ENCODE data around the gene RPL18.

RPL18 gene

DNA sequence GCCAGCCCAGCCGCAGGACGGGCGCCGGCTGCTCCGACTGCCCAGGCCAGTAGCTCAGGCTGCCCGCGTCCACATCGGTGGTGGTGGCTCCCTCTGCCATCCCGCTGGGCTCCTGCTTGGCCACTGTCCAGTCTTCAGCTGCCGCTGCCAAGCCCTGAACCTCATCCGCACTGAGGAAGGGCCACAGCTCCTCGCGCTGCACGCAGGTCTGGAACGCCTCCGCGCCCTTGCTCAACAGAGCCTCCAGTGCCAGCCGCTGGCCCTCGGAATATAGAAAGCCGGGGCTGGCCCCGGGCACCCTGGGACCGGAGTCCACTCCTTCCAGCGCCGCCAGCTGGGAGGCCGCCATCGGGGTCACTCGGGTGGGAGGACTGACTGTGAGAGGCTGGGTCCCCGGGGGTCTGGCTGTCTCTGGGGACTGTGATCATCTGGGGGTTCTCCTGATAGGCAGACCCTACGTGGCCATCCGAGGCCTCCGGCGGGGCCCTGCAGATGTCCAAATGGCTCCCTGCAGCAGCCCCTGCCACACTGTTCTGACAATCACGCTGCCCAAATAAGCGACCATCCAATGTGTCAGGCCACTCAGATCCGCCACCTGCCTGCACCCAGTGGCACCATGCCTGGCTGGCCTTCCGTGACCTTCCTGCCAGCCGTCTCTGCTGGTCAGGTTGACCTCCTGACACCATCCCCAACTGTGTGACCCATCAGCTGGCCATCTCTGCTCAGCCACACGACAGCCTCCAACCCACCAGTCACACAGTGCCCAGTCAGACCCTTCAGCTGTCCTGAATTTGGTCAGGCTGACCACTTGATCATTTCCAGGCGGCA, 5.7 kb downstream of the RPL18 start:
- DNase-seq, result no peak

DNA sequence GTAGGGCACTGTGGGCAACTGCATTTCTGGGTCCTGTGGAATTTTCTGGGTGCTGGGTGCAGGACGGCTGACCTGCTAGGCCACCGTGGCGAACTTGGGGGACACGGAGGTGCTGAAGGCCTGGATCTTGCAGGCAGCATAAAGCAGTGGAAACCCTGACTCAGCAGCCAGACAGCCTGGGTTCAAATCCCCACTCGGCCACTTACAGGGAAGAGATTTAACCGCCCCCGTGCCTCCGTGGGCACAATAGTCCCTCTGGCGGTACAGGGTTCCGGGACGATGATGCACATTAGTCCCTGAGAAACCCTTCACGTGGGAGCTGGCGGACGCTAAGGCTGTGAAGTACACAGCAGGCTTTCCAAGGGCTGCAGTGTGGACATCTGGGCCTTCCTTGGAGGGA, 7.1 kb downstream of the RPL18 start:
- DNase-seq, result no peak

DNA sequence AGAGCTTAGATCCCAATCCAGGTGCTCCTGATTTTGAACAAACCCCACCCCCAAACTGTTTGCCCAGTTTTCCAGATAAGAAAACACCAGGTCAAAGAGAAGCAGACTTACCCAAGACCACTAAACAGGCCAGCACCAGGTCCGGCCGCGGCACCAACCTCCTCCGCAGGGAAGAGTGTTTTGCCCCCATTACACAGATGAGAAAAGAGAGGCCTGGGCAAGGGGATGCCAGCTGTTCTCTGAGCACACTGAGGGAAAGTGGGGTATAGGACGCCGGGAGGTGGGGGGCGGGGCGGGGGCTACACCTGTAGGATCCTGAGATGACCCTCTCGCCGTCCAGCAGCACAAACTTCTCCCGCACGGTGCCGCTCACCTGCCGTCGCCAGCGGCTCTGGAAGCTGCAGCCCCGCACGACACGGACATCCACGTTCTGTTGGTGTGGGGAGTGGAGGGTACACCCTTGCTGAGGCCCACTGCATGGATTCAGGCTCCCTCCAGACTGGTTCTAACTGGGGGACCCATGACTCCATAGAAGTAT, 9.3 kb downstream of the RPL18 start:
- no peak for DNase-seq

DNA sequence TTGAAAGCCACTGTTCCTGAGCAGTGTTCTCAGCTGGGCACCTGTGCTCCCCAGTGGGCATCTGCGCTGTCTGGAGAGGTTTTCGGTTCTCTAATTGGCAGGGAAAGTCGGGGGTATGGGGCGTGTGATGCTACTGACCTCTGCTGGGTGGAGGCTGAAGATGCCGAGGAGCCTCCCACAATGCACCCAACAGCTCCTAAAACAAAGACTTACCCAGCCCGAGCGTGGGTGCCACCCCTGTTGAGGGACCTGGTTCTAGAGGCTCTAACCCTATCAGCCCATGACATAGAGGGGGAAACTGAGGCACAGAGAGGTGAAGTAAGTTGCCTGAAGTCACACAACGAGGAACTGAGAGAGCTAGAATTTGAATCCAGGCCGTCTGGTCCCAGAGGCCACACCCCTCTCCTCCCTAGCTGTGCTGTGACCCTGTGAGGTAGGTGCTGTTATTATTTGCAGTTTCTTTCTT, 10.1 kb downstream of the RPL18 start:
- DNase-seq, result peak; percentile 71 to 84 (median 79)

DNA sequence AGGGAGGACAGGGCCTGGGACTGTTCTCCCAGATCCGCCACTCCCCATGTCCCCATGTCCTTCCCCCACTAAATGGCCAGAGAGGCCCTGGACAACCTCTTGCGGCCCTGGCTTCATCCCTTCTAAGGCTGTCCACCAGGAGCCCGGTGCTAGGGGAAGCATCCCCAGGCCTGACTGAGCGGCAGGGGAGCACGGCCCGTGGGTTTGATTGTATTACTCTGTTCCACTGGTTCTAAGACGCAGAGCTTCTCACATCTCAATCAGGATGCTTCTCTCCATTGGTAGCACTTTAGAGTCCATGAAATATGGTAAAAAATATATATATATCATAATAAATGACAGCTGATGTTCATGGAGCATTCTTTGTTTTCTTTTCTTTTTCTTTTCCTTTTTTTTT, 11.6 kb downstream of the RPL18 start:
- no peak for DNase-seq

DNA sequence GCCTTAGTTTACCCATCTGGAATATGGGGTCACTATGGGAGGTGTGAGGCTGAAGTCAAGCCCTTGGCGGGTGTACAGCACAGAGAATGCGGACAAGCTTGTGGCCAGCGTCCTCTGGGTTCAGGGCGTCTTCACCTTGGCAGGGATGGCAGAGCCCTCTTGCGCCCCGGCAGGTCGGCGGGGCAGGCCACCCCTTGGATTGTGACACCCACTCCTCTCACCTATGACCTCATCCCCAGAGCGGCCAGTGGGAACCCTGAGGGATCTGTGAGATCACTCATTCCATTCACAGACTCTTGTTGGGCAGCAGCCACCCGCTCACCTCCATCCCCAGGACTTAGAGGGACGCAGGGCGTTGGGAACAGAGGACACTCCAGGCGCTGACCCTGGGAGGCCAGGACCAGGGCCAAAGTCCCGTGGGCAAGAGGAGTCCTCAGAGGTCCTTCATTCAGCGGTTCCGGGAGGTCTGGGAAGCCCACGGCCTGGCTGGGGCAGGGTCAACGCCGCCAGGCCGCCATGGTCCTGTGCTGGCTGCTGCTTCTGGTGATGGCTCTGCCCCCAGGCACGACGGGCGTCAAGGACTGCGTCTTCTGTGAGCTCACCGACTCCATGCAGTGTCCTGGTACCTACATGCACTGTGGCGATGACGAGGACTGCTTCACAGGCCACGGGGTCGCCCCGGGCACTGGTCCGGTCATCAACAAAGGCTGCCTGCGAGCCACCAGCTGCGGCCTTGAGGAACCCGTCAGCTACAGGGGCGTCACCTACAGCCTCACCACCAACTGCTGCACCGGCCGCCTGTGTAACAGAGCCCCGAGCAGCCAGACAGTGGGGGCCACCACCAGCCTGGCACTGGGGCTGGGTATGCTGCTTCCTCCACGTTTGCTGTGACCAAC, 12.3 kb downstream of the RPL18 start, which contains the start of gene SPACA4:
SPACA4 (plus strand) TSS at position 280 of the 896 bp plus-strand sequence; CDS start at position 517, 237 bp downstream.
- DNase-seq, result no peak

DNA sequence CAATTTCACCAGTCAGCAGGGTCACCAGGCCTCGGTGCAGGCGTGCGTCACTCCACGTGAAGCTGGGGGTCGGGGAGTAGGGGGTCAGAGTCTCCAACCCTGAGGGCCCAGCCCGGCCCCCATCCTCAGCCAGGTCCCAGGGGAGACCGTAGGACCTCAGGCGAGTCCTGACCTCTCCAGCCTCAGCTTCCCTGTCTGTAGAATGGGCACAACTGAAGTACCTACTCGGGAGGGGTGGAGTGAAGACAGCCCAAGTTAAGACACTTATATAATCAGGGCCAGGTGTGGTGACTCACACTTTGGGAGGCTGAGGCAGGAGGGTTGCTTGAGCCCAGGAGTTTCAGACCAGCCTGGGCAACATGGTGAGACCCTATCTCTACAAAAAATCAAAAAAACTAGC, 15.1 kb downstream of the RPL18 start:
- DNase-seq, result no peak

DNA sequence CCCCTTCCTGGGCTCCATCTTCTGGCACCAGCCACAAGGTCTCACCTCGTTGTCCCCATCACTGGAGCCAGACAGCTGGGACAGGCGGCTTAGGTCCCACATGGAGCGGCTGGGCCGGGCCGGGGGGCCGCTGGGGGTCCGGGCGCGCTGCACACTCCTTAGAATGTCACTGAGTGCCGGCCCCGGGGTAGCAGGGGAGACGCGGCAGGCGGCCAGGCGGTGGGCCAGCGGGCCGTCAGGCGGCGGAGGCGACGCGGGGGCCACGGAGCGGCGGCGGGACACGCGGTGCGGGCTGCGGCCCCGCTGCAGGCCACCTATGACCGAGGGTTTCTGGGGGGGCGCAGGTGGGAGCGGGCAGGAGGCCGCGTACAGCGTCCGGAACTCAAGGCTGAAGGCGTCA, 15.5 kb downstream of the RPL18 start:
- no peak for DNase-seq

DNA sequence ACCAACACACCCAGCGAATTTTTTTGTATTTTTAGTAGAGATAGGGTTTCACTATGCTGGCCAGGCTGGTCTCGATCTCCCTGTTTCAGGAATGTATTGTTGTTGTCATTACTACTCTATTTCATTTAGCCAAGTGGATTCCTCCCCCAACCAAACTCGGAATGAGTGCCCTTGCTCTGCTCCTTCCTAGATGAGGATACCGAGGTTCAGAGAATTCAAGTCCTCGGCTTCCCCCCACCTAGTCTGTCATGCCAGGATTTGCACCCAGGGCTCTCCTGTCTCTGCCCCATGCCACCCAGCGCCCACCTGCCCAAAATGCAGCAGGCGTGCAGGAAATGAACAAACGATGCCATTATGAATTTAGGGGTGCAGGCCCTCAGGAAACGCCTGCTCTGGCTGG, 16.0 kb downstream of the RPL18 start:
- DNase-seq, result no peak

DNA sequence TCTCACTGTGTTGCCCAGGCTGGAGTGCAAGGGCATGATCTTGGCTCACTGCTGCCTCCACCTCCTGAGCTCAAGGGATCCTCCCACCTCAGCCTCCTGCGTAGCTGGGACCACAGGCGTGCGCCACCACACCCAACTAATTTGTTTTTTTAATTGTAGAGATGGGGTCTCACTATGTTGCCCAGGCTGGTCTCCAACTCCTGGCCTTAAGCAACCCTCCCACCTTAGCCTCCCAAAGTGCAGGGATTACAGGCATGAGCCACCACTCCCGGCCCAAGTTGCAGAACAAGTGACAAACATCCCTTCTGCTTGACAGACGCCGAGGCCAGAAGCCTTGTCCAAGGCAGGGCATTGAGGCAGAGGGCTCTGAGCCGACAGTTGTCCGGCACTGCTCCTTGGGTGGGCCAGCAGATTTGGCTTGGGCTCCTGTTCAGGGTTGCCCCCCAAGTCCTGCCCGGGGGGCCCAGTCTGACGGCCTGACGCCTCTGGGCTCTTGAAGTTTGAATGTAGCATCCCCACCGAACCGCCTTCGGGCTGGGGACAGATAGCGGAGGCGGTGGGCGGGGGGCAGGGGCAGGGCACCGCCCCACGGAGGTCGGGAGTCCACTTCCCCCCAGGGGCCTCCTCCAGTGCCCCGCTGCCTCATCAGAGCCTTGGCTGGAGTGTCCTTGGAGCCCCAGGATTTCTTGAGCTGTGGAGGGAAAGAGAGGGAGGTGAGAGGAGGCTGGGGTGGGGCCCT, 18.1 kb downstream of the RPL18 start:
- DNase-seq, result no peak

DNA sequence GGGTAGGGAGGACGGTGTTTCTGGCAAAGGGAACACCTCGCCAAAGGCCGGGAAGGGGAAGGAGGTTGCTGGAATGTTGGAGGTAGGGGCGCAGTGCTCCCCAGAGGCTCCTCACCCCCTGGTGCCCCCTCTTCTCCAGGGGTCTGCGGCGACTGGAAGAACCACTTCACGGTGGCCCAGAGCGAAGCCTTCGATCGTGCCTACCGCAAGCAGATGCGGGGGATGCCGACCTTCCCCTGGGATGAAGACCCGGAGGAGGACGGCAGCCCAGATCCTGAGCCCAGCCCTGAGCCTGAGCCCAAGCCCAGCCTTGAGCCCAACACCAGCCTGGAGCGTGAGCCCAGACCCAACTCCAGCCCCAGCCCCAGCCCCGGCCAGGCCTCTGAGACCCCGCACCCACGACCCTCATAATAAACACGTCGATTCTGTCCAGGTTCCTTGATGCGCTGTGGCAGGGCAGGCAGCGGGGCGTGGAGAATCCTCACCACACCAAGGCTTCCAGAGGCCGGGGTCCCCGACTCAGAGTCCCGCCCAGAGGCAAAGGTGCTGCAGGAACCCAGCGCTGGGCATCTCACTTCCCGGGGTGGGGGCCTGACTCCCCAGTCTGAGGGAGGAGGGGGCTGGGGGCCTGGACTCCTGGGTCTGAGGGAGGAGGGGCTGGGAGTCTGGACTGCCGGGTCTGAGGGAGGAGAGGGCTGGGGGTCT, 19.8 kb downstream of the RPL18 start:
- no peak for DNase-seq

DNA sequence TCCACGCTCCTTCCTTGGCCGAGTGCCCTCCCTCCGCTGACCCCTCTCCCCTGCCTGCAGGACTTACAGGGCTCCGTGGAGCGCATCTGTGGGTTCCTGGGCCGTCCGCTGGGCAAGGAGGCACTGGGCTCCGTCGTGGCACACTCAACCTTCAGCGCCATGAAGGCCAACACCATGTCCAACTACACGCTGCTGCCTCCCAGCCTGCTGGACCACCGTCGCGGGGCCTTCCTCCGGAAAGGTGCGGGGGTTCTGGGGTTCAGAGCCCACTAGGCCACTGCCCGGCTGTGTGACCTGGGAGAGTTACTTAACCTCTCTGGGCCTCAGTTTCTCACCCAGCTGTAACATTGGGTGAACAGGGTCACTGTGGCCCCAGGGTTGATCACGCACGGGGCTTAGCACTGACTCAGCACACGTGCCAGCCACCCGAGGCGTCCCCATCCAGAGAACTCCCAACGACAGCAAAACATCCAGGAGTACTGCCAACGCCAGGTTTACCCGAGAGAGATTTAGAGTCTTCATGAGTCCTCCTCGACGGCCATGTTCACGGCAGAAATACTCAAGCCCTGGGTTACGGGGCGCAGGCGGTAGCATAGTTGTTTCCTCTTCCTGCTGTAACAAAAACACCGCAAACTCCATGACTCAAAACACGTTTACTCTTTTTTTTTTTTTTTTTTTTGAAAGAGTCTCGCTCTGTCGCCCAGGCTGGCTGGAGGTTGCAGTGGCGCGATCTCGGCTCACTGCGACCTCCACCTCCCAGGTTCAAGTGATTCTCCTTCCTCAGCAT, 22.1 kb downstream of the RPL18 start:
- DNase-seq, result peak in 2 of 4 experiments; percentile 25 to 35

DNA sequence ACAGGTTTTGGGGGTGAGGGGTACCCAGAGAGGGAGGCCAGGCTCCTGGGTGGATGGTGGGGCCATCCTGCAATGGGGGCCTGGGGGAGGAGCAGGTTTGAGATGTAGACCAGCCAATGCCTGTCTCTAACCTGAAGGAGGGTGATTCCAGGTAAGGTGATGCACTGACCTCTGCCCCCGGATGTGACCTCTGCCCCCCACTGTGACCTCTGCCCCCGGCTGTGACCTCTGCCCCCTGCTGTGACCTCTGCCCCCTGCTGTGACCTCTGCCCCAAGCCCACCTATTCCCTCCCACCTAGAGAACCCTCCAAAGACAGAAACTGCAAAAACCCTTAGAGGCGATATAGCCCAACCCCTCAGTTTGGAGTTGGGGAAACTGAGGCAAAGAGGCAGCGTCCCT, 22.7 kb downstream of the RPL18 start:
- no peak for DNase-seq

DNA sequence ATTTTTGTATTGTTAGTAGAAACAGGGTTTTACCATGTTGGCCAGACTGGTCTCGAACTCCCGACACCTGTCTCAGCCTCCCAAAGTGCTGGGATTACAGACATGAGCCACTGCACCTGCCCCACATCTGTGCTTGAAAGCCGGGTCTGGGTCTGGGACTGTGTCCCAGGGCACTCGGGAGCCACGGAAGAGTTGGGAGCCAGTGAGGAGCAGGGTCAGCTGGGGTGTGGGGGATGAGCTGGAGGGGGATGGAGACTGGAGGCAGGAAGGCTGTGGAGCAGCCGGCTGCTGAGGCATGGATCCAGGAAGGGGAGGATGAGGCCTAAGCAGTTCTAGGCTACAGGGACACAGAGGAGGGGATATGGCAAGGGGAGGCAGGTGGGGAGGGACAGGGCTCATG, 23.1 kb downstream of the RPL18 start:
- DNase-seq, result no peak

DNA sequence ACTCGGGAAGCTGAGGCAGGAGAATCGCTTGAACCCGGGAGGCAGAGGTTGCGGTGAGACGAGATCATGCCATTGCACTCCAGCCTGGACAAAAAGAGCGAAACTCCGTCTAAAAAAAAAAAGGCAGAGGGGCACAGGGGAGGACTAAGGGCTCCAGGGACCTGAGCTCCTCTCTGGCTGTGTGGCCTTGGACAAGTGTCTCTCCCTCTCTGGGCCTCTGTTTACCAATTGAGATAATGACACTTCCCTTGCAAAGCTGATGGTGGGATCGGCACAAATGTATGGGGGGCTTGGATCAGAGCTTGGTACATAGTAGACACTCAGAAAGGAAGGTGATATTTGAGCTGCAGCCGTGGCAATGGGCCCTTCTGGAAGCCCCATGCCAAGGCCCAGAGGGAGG, 23.8 kb downstream of the RPL18 start:
- DNase-seq, result no peak

DNA sequence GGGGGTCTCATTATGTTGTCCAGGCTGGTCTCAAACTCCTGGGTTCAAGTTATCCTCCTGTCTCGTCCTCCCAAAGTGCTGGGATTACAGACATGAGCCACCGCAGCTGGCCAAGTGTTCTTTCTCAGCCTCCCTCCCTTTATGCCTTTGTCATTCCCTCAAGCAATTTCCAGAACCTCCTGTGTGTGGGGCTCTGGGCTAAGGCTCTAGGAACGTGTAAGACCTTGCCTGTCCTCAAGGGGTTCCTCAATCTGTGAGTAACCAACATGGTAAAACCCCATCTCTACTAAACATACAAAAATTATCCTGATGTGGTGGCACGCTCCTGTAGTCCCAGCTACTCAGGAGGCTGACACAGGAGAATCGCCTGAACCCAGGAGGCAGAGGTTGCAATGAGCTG, 28.0 kb downstream of the RPL18 start:
- DNase-seq, result peak; percentile 12 to 38 (median 20)

DNA sequence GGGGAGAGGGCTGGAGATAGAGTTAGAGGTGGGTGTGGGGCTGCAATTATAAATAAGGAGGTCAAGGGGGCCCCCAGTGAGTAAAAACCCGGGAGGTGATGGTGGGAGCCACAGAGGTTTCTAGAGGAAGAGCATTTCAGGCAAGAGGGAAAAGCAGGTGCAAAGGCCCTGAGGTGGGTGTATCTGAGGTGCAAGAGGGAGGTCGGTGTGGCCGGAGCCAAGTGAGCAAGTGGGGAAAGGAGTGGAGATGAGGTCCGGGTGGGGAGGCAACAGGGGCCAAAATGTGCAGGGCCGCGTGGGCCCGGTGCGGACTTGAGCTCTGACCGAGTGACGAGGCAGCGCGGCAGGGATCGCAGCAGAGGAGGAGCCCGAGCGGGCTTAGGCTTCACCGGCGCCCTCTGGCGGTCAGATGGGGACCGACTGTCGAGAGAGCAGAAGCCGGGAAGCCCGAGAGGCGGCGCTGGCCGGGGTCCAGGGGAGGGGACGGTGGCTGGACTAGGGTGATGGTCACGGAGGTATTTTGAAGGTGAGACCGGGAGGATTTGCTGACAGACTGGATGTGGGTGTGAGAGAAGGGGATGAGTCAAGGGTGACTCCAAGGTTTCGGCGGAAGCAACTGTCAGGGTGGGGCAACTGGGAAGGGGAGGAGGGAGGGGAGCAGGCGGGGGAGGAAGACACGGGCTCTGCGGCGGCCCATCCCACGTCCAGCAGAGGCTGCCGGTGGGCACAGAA, 30.1 kb downstream of the RPL18 start:
- peak; percentile 92 to 97 (median 96) for DNase-seq

DNA sequence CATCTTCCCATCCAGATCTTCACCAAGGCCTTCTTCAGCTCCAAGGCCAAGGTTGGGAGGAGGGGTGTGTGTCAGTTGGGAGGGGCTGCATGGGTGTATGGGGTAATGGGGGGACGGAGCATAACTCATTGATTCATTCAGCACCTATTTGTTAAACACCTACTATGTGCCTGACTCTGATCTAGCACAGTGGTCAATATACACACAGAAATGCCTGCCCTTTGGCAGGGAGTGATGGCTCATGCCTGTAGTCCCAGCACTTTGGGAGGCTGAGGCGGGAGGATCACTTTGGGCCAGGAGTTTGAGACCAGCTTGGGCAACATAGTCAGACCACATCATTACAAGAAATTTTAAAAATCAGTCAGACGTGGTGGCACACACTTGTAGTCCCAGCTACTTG, 31.6 kb downstream of the RPL18 start:
- DNase-seq, result no peak

DNA sequence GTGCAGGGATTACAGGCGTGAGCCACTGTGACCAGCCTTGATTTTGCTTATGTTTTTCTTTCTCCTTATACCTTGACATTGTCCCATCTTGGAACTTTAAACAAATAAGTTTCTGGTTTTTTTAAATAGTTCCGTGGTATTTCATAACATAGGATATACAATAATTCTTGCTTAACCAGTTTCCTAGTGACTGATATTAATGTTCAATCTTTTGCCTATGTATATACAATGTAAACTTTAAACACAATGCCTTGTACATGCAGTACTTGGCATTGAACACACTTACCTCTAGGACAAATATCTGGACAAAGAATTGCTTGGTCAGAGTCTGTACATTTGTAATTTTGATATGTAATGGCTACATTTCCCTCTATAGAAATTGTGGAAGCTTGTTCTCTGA, 36.8 kb downstream of the RPL18 start:
- no peak for DNase-seq

DNA sequence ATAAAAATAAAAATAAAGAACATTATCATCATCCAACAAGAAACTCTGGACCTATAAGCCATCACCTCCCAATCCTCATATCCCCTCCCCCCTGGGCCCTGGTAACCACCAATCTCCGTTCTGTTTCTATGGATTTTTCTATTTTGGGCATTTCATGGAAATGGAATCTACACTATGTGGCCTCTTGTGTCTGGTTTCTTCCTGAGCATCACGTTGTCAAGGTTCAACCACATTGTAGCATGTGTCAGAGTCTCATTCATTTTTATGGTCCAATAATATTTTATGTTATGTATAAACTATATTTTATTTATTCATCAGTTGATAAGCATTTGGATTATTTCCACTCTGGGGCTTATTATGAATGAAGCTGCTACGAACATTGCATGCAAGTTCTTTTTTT, 40.1 kb downstream of the RPL18 start:
- DNase-seq, result no peak

Measured in suppressor macrophage (primary cell).